Measurements from ENCODE around the gene SEC24C.
"Not testable (repeated sequence)": the region's sequence is repeated elsewhere in the genome, so short reads cannot be mapped to it uniquely, and the experiment has no call there.

Gene SEC24C

DNA sequence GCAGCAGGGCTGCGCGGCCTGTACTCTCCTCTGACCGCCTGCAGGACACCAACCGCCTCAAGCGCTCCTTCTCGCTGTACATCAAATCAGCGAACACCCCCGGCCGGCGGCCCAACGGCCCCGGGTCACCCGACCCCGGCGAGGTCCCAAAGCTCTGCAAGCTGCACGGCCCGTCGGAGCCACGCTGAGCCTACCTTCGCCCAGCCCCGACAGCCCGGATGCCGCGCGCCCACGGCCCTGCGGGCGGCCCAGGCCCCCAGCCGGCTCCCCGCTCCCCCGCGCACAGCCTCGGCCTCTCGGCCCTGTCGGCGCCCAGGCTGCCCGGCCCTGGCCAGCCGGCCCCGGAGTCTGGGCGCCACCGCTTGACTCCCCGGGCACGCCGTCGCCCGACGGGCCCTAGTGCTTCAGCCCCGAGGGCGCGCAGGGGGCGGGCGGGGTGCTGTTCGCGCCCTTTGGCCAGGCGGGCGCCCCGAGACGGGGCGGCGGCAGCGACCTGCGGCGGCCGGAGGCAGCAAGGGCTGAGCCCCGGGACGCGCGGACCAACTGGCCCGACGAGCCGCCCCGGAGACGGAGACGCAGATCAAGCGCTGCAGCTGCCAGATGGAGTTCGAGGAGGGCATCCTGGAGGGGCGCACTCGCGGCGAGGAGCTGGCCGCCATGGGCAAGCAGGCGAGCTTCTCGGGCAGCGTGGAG lies 11.1 kb upstream of the SEC24C start:
- DNase-seq, result no peak

DNA sequence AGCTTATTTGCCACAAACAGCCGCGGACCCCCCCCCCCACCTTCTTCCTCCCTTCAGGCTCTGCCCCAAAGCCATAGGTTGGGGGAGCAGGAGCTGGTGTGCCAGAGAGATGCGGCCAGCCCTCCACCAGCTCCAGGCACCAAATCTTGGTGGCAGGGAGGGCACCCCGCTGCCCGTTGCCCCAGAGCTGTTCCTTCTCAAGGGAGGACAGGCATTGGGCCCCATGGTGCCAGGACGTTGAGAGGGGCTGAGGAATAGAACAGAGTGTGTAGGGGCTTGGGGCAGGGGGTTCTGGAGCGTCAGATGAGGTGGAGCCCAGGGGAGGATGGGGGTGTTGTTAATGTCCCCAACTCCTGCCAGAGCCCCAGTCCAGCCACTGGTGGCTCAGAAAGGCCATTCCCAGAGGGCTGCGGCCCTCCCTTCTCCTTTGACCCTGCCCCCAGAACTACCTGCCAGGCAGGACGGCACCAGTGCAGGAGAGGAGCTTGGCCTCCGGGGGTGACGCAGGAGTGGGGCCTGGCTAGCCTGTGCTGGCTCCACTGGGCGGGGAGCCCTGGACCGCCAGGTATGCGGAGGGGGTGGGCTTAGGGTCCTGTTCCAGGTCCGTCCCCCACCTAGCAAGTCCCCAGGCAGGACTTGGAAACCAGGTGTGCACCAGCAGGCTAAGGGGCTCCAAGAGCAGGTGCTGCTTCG lies 10.0 kb upstream of the SEC24C start:
- no peak for DNase-seq

- DNase-seq, result no peak
These were observed 9.3 kb upstream of the SEC24C start for GRCh38 chr10:73734796-73735305.

GRCh38 chr10:73740501-73741254 lies 3.5 kb upstream of the SEC24C start:
- DNase-seq, result not testable (repeated sequence)

DNA sequence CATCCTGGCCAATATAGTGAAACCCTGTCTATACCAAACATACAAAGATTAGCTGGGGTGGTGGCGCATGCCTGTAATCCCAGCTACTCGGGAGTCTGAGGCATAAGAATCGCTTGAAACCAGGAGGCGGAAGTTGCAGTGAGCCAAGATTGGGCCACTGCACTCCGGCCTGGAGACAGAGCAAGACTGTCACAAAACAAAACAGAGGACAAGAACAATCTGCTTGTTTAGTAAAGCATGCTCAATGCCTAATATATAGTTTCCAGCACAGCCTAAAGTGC lies 1.8 kb upstream of the SEC24C start:
- no peak for DNase-seq

GRCh38 chr10:73743327-73743904 lies 756 bp upstream of the SEC24C start:
- DNase-seq, result no peak

DNA sequence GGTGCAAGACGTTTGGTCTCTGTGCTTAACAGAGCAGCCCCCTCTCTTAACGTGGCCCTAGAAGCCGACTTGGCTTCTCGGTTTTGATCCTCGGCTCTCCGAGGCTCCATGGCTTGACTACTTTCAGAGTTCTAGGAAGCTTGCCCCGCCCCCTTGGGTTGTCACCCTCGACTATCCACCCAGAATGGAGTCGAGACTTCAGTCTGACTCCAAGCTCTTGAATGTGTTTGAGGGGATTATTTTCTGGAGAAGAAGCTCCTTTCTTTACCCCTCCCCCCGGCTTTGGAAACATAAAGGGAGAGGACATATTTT lies 448 bp downstream of the SEC24C start:
- no peak for DNase-seq

- no peak for DNase-seq
These were observed 2.5 kb downstream of the SEC24C start for GRCh38 chr10:73746721-73747120.

- no peak for DNase-seq
These were observed 6.6 kb downstream of the SEC24C start for GRCh38 chr10:73750819-73751218.

DNA sequence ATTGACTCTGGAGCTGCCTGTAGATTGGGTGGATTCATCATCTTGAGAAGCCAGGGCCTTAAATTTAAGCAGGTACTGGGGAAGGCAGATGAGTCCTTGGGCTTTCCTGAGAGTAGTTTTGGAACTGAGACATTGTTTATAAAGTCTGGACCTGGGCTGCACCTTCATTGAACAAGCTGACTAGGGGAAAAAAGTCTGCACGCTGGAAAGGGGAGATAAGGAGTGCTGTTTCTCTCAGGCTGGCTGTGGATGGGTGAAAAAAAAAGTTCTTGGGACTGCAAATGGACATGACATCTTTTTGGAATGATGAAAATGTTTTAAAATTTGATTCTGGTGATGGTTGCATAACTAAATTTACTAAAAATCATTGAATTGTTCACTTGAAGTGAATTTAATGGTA lies 12.0 kb downstream of the SEC24C start:
- no peak for DNase-seq

DNA sequence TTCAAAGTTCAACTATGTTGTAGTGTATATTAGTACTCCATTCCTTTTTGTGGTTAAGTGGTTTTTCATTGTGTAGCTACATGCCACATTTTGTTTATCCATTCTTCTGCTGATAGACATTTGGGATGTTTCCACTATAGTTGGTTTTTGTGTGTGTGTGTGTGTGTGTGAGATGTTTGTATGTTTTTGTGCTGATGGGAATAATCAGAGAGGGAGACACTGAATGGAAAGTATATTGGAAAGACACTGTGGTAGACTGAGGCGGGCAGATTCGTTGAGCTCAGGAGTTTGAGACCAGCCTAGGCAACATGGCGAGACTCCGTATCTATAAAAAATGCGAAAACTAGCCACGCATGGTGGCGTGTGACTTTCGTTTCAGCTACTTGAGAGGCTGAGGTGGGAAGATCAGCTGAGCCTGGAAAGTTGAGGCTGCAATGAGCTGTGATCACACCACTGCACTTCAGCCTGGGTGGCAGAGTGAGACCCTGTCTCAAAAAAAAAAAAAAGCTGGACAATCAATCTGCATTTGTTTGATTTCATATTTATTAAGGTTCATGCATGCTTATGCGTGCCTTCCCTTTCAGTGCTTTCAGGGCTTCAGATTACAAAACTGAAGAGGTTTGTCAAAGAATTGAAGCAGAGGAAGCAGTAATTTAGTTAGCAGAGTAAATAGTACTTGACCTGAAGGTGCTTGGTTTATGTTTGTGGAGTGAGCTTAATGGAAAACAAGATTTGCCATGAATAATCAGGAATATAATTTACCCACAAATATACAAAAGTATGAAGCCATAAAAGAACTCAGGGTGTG lies 14.7 kb downstream of the SEC24C start:
- no peak for DNase-seq

GRCh38 chr10:73759512-73760115 lies 15.4 kb downstream of the SEC24C start:
- DNase-seq, result no peak

DNA sequence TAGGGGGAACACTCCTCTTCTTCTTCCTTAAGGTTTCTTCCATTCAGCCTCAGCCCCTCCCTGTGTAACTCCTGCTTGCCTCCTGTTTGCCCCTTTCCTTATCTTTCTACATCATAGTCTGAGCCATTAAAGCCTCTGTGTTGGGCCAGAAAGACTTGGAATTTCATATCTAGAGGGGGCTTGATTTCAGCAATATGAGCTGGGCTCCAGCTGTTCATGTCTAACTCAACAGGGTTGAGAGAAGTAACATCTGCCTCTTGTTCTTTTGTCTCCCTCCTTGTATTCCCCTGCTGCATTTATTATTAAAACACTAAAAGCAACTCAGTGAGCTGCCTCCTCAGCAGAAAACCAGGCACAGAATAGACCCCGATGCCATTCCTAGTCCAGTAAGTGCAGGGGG lies 17.6 kb downstream of the SEC24C start:
- no peak for DNase-seq

- no peak for DNase-seq
These were observed 18.7 kb downstream of the SEC24C start for GRCh38 chr10:73762915-73763314.

DNA sequence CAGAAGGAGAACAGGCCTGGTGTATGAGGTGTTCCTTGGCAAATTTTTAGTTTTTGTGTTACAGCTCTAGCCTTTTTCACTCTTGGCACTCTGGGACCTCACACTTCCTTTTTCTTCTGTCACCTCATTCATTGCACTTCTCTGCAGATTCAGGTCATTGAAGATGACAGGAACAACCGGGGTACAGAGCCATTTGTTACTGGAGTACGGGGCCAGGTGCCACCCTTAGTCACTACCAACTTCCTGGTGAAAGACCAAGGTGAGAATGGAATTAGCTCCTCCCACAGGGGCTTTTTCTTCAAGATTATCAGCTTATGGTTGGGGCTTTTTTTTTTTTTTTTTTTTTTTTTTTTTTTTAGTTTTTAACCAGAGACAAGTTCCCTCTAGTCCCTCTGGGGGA lies 19.2 kb downstream of the SEC24C start:
- no peak for DNase-seq

GRCh38 chr10:73765066-73765465 lies 20.9 kb downstream of the SEC24C start:
- DNase-seq, result no peak

DNA sequence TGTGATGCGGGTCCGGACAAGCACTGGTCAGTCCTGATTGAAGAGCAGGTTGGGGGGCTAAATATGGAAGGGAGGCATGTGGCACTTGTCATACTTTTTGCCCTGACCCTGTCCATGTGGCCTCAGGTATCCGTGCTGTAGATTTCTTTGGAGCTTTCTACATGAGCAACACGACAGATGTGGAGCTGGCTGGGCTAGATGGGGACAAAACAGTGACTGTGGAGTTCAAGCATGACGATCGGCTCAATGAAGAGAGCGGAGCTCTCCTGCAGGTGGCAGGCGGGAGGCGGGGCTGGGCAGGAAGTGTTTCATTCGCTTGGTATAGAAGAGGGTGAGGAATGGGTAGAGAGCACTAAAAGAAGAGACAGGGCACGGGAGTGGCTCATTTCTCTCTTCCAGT lies 24.7 kb downstream of the SEC24C start:
- no peak for DNase-seq

GRCh38 chr10:73769396-73769795 lies 25.2 kb downstream of the SEC24C start:
- no peak for DNase-seq

DNA sequence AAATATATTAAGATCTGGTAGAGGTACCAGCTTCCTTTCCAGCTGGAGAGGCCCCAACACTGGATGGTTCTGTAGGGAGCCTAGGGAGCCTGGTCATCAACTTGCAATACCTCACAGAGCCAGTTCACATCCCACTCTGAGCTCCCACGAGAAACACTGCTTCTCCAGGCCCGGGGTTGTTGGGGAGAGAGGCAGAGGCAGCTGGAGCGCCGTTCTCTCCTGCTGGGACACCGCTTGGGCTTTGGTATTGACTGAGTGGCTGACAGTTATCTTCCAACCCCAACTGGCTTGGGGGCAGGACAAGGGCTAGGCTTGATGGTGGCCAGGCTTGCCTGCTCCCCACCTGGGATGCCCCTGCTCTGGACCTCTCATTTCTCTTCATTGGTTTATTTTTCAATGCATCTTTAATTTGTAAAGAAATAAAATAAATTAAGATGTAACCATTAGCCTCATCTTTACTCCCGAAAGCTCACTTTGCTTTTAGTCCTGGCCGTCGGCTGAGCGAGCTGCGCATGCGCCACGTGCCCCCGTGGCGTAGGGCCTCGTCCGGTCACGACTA lies 27.6 kb downstream of the SEC24C start:
- DNase-seq, result peak; percentile 50

GRCh38 chr10:73772281-73773151 lies 28.3 kb downstream of the SEC24C start:
- DNase-seq, result peak; percentile 92

All from left hindlimb (tissue), 1 donor.